ENCODE data around the gene MACROD2. TPM values are rescaled to one million over a fixed set of nuclear protein-coding genes. Genes with fewer than 3 reads are reported as not detected.

MACROD2 gene
- polyA plus RNA-seq, 2 of the 4 experiments (the other 2 are of a cell fraction), result 0.96 to 1.3 TPM

DNA sequence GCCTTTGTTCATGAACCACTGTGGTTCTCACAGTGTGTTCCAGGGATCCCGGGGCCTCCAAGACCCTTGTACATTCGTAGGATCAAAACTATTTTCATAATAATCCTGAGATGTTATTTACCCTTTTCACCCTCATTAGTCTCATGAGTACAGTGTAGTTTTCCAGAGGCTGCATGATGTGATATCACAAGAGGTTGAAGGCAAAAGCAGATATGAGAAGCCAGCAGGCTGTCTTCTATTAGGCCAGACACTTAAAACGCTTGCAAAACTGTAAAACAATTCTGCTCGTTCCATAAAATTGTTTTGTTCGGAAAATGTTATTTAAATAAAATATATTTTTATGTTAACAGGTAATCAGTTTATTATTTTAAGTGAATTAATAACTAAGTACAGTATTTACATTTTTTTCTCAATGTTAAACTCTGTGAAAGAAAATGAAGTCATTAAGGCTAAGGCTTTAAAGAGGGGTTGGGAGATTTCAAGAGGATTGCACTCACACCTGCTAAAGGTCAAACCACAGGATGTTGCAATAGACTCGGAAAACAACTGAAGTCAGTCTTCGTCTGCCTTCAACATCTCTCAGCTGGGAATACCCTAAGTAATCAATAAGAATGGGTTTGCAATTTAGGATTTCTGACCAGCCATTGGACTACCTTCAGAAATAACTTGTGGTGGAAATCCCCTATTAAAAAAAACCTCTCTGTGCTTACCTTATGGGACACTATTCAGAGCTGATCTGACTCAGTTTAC lies 2103.7 kb downstream of the MACROD2 start:
- FAIRE-seq (no peak), DNase-seq (ENCODE audit: low read depth in 1 of 2, low spot score in 1 of 2) (no peak), ATAC-seq (no peak)
- Histone ChIP-seq H3K4me3 (no peak overlapping the region), H3K4me2 (no peak overlapping the region), H3K27ac (no peak overlapping the region), H3K9me3 (no peaks in the 10 kb centered on the region), H3K4me1 (no peaks in the 10 kb centered on the region)
- 11% methylated on average over 7 of the region's 7 CpGs for WGBS (ENCODE audit: missing lambda C conversion rate)
- POLR2A ChIA-PET, result no interaction called here
- CTCF ChIA-PET, result interaction anchor here (1.3 kb wide), 1 partner anchor 35 kb away, joined by 3 read pairs; no protein-coding TSS in a partner anchor
- no peak for TF ChIP-seq SMC3 (IDR thresholded peaks at IDR 0.05)
- TF ChIP-seq JUNB (IDR thresholded peaks at IDR 0.05), result no peak
- TF ChIP-seq CHD4 (IDR thresholded peaks at IDR 0.05; ENCODE audit: borderline replicate concordance), result no peak
- no peak for TF ChIP-seq FOSB (CRISPR knock-in tag; IDR thresholded peaks at IDR 0.05)
- TF ChIP-seq NPAS2 (CRISPR knock-in tag; IDR thresholded peaks at IDR 0.05; ENCODE audit: borderline replicate concordance), result no peak
- no peak for TF ChIP-seq HOXB13 (CRISPR knock-in tag; IDR thresholded peaks at IDR 0.05; ENCODE audit: low read depth)
- no peak for TF ChIP-seq TP53 (CRISPR knock-in tag; IDR thresholded peaks at IDR 0.05)
- TF ChIP-seq RAD21 (conservative IDR thresholded peaks at IDR 0.05 in 1 of 2, IDR thresholded peaks at IDR 0.05 in 1 of 2), result no peak
- no peak for TF ChIP-seq MYC (IDR thresholded peaks at IDR 0.05; ENCODE audit: borderline replicate concordance, low read length)
- TF ChIP-seq MAFK (IDR thresholded peaks at IDR 0.05; ENCODE audit: partially characterized antibody), result no peak
- TF ChIP-seq ZSCAN20 (CRISPR knock-in tag; IDR thresholded peaks at IDR 0.05), result no peak
- TF ChIP-seq EP300 (IDR thresholded peaks at IDR 0.05), result no peak
- TF ChIP-seq HDAC2 (IDR thresholded peaks at IDR 0.05), result no peak

DNA sequence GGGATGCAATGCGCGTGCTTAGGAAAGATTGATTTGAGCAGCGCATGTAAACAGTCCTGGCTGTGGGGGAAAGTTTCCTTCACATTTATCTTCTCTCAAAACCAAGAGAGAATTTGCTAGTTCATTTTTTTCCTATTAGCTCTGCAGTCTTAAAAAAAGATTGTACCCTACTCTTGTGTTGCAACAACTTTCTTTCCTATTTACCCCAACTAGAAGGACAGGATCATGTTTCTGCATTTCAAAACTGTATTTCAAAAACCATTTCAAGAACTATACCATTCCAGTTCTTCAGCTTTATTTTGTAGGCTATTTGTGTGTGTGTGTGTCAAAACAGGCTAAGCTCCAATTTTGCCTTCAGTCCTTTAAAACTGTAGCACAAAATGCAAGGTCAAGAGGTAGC lies 2104.8 kb downstream of the MACROD2 start:
- H3K9me3 ChIP-seq, result no peaks in the 10 kb centered on the region
- WGBS (ENCODE audit: missing lambda C conversion rate), result 72% methylated on average over 3 of the region's 3 CpGs
- no peak overlapping the region for H3K4me2 ChIP-seq
- no peak overlapping the region for H3K4me3 ChIP-seq
- POLR2A ChIA-PET, result no interaction called here
- no peak for TF ChIP-seq ESRRA (IDR thresholded peaks at IDR 0.05; ENCODE audit: borderline replicate concordance, low read length)
- TF ChIP-seq HOXA7 (CRISPR knock-in tag; IDR thresholded peaks at IDR 0.05), result no peak
- TF ChIP-seq ZFP36 (IDR thresholded peaks at IDR 0.05; ENCODE audit: borderline replicate concordance, partially characterized antibody), result no peak
- no peak for TF ChIP-seq CEBPB (IDR thresholded peaks at IDR 0.05)
- no peak for TF ChIP-seq CHD4 (IDR thresholded peaks at IDR 0.05; ENCODE audit: borderline replicate concordance)
- TF ChIP-seq JUN (IDR thresholded peaks at IDR 0.05), result no peak
- TF ChIP-seq HDAC2 (IDR thresholded peaks at IDR 0.05), result no peak
- TF ChIP-seq CBX2 (IDR thresholded peaks at IDR 0.05; ENCODE audit: borderline replicate concordance, low read depth), result no peak
- no peak for TF ChIP-seq TP53 (CRISPR knock-in tag; IDR thresholded peaks at IDR 0.05)
- TF ChIP-seq FOSL2 (IDR thresholded peaks at IDR 0.05), result no peak
- no peak for TF ChIP-seq FOSL2 (CRISPR knock-in tag; IDR thresholded peaks at IDR 0.05)
- TF ChIP-seq, protein P1, sequence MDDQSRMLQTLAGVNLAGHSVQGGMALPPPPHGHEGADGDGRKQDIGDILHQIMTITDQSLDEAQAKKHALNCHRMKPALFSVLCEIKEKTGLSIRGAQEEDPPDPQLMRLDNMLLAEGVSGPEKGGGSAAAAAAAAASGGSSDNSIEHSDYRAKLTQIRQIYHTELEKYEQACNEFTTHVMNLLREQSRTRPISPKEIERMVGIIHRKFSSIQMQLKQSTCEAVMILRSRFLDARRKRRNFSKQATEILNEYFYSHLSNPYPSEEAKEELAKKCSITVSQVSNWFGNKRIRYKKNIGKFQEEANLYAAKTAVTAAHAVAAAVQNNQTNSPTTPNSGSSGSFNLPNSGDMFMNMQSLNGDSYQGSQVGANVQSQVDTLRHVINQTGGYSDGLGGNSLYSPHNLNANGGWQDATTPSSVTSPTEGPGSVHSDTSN (IDR thresholded peaks at IDR 0.05), result no peak
- no peak for TF ChIP-seq CHD2 (IDR thresholded peaks at IDR 0.05; ENCODE audit: low read length, partially characterized antibody)
- TF ChIP-seq SREBF2 (IDR thresholded peaks at IDR 0.05), result no peak
- no peak for TF ChIP-seq GATA3 (IDR thresholded peaks at IDR 0.05; ENCODE audit: borderline replicate concordance)
- no peak for TF ChIP-seq MAZ (IDR thresholded peaks at IDR 0.05; ENCODE audit: borderline replicate concordance, low read depth, low read length)
- no peak for TF ChIP-seq ZSCAN20 (CRISPR knock-in tag; IDR thresholded peaks at IDR 0.05)
- no peak for TF ChIP-seq RFX5 (IDR thresholded peaks at IDR 0.05)
- no peak for TF ChIP-seq RAD21 (conservative IDR thresholded peaks at IDR 0.05 in 1 of 2, IDR thresholded peaks at IDR 0.05 in 1 of 2)
- no peak for TF ChIP-seq MAFK (IDR thresholded peaks at IDR 0.05; ENCODE audit: partially characterized antibody)
- CTCF ChIA-PET, result interaction anchor here (1.1 to 1.3 kb wide), 2 partner anchors 8 to 36 kb away, joined by 3 read pairs; no protein-coding TSS in a partner anchor
- no peaks in the 10 kb centered on the region for H3K4me1 ChIP-seq
- DNase-seq (ENCODE audit: low read depth in 1 of 2, low spot score in 1 of 2), result no peak
- no peak for FAIRE-seq
- ATAC-seq, result no peak
- H3K27ac ChIP-seq, result no peak overlapping the region

Measured in A549 (cell line).